Thyroid gland (tissue), 4 donors: ENCODE results near the gene S1PR1. TPM values are rescaled to one million over a fixed set of nuclear protein-coding genes. Genes with fewer than 3 reads are reported as not detected.

Source experiments
- DNase-seq, 2 donors: peaks; one replicate each; pipeline ENCODE4 v3.0.0-alpha.2; 2019
- H3K27ac ChIP-seq, 3 donors: fragments of 200-600 bp; sonication (generic); 1 replicate in 2 of 3; 2 replicates in 1 of 3; pipeline ENCODE4 v1.5.1; 2016 to 2019; ENCODE audit warnings: mild to moderate bottlenecking in 1 of 3, moderate library complexity in 1 of 3
- H3K27me3 ChIP-seq: fragments of 200-600 bp; sonication (generic); one replicate; pipeline ENCODE4 v1.5.1; 2019
- H3K36me3 ChIP-seq, 2 donors: fragments of 200-600 bp; sonication (generic); one replicate each; pipeline ENCODE4 v1.5.1; 2016 to 2019
- H3K4me1 ChIP-seq, 2 donors: fragments of 200-600 bp; sonication (generic); one replicate each; pipeline ENCODE4 v1.5.1; 2017 to 2019
- H3K4me3 ChIP-seq, 3 donors: fragments of 200-600 bp; sonication (generic); replicated peaks in 1 of 3; 1 replicate in 2 of 3; 2 replicates in 1 of 3; pipeline ENCODE4 v1.5.1; 2016; ENCODE audit warnings: mild to moderate bottlenecking in 1 of 3
- H3K9me3 ChIP-seq: fragments of 200-600 bp; sonication (generic); one replicate; pipeline ENCODE4 v1.5.1; 2017
- CTCF ChIP-seq, 6 experiments: fragments of 200-600 bp in 3 of 6; fragments of 450-650 bp in 3 of 6; sonication (generic) in 3 of 6; IDR thresholded peaks; one replicate each; pipeline ENCODE4 v1.5.1; 2016 to 2019; ENCODE audit warnings: antibody characterized with exemption in 6 of 6, mild to moderate bottlenecking in 2 of 6, inconsistent platforms in 1 of 6, moderate library complexity in 1 of 6
- POLR2A ChIP-seq, 2 donors: fragments of 450-650 bp; IDR thresholded peaks; one replicate each; pipeline ENCODE4 v1.6.1; 2017; ENCODE audit warnings: antibody characterized with exemption in 2 of 2, mild to moderate bottlenecking in 2 of 2, moderate library complexity in 1 of 2
- WGBS, 2 donors: methylation state at CpG; one replicate each; pipeline ENCODE4 v1.1.5; 2017; 5-methylcytosine and 5-hydroxymethylcytosine counted together
- intact Hi-C: fragments of 100-400 bp; cut with DNase I; formaldehyde crosslinking; loops from one replicate; pipeline ENCODE4 v1.15.1; 2023
- total RNA-seq, 4 donors: library from RNA; depleted of rRNA; stranded (reverse); fragments of >200 nt; gene quantifications; one replicate each; pipeline ENCODE4 v1.2.3, GENCODE V29; 2016

S1PR1 gene
- total RNA-seq, 4 donors from 2014 or later, result 34.5 to 92.7 (median 67.0) TPM

GRCh38 chr1:101245246-101245927, 8.6 kb downstream of the S1PR1 start:
- no peaks in the 10 kb centered on the region for H3K4me1 ChIP-seq
- no peak for DNase-seq
- no peaks in the 10 kb centered on the region for H3K9me3 ChIP-seq
- TF ChIP-seq POLR2A (IDR thresholded peaks at IDR 0.05), result no peak
- TF ChIP-seq CTCF (IDR thresholded peaks at IDR 0.05), result no peak
- no peak overlapping the region for H3K27ac ChIP-seq
- no peaks in the 10 kb centered on the region for H3K27me3 ChIP-seq
- WGBS, 2 donors, result 88 to 94% methylated on average over 2 of the region's 2 CpGs
- H3K4me3 ChIP-seq, result no peak overlapping the region
- intact Hi-C loops, result no loop called here
- H3K36me3 ChIP-seq, result no peaks in the 10 kb centered on the region

- no peaks in the 10 kb centered on the region for H3K4me1 ChIP-seq
- no peak overlapping the region for H3K4me3 ChIP-seq
- intact Hi-C loops, result no loop called here
- DNase-seq, result no peak
- no peak overlapping the region for H3K27ac ChIP-seq
- no peaks in the 10 kb centered on the region for H3K36me3 ChIP-seq
- TF ChIP-seq CTCF (IDR thresholded peaks at IDR 0.05) (no peak), POLR2A (IDR thresholded peaks at IDR 0.05) (no peak)
- H3K9me3 ChIP-seq, result no peaks in the 10 kb centered on the region
- H3K27me3 ChIP-seq, result no peaks in the 10 kb centered on the region
- 70 to 75% methylated on average over 6 of the region's 6 CpGs for WGBS, 2 donors
These were observed 10.8 kb downstream of the S1PR1 start for GRCh38 chr1:101247404-101248287.

GRCh38 chr1:101250222-101250621, 13.4 kb downstream of the S1PR1 start:
- 85 to 87% methylated on average over 3 of the region's 3 CpGs for WGBS, 2 donors
- Histone ChIP-seq H3K4me1 (no peaks in the 10 kb centered on the region), H3K27me3 (no peaks in the 10 kb centered on the region), H3K27ac (no peak overlapping the region), H3K4me3 (no peak overlapping the region), H3K36me3 (no peaks in the 10 kb centered on the region), H3K9me3 (no peaks in the 10 kb centered on the region)
- TF ChIP-seq CTCF (IDR thresholded peaks at IDR 0.05), result no peak
- intact Hi-C loops, result no loop called here
- no peak for DNase-seq

GRCh38 chr1:101250656-101251272, 13.9 kb downstream of the S1PR1 start:
- TF ChIP-seq POLR2A (IDR thresholded peaks at IDR 0.05), result no peak
- no peak for TF ChIP-seq CTCF (IDR thresholded peaks at IDR 0.05)
- intact Hi-C loops, result no loop called here
- H3K4me3 ChIP-seq, result no peak overlapping the region
- 42 to 43% methylated on average over 5 of the region's 5 CpGs for WGBS, 2 donors
- no peaks in the 10 kb centered on the region for H3K4me1 ChIP-seq
- H3K27me3 ChIP-seq, result no peaks in the 10 kb centered on the region
- H3K36me3 ChIP-seq, result no peaks in the 10 kb centered on the region
- no peak overlapping the region for H3K27ac ChIP-seq
- no peaks in the 10 kb centered on the region for H3K9me3 ChIP-seq
- DNase-seq, result no peak

- Histone ChIP-seq H3K9me3 (no peaks in the 10 kb centered on the region), H3K27ac (no peak overlapping the region), H3K4me3 (no peak overlapping the region), H3K4me1 (no peaks in the 10 kb centered on the region), H3K27me3 (no peaks in the 10 kb centered on the region), H3K36me3 (no peaks in the 10 kb centered on the region)
- DNase-seq, result no peak
- TF ChIP-seq POLR2A (IDR thresholded peaks at IDR 0.05), result no peak
- TF ChIP-seq CTCF (IDR thresholded peaks at IDR 0.05), result no peak
- intact Hi-C loops, result no loop called here
These were observed 14.7 kb downstream of the S1PR1 start for GRCh38 chr1:101251504-101251903.
